HG02642 (cell line): ENCODE data around the gene SLC17A1.

ENCODE experiments used
- ATAC-seq: cut with Tn5 transposase; IDR thresholded peaks from one replicate; pipeline ENCODE4 v1.9.1; 2021; ENCODE audit warnings: mild to moderate bottlenecking; ENCODE audit not compliant: unreplicated experiment, poor library complexity

The SLC17A1 gene, protein sequence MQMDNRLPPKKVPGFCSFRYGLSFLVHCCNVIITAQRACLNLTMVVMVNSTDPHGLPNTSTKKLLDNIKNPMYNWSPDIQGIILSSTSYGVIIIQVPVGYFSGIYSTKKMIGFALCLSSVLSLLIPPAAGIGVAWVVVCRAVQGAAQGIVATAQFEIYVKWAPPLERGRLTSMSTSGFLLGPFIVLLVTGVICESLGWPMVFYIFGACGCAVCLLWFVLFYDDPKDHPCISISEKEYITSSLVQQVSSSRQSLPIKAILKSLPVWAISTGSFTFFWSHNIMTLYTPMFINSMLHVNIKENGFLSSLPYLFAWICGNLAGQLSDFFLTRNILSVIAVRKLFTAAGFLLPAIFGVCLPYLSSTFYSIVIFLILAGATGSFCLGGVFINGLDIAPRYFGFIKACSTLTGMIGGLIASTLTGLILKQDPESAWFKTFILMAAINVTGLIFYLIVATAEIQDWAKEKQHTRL

DNA sequence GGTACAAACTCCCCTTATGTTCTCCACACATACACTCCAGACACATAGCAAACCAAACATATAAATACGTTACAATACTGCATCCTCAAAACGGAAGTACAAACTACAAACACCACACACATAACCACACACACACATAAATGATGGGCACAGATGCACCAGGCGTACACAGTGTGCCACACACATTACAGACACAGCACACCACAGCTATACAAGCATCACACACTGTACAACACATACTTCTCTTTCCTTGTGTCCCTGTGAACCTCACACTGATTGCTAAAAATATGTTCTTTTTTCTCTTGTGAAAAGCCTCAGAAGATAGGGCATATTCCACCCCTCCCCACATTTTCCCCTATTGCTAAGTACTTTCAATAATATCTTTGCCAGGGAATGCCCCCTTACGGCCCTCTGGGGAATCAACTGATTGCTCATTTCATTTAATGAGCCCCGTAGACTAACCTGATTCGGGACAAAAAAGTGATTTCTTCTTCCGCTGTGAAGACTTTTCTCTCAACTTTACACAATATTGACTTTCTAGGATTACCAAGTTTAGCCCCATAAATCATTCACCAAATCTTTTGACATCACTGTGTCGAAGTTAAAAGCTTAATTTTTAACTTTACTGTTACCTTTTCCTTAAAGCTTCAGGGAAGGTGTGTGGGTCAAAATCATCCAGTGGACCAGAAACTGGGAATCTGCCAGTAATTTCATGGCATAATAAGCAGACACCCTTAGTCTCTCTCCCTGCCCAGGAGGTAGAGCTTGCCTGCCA, at the start of gene SLC17A1:
Gene SLC17A1 (minus strand): TSS at position 521 of the 775 bp plus-strand sequence. CDS start 1,495 bp downstream, outside the sequence.
- ATAC-seq = no peak

DNA sequence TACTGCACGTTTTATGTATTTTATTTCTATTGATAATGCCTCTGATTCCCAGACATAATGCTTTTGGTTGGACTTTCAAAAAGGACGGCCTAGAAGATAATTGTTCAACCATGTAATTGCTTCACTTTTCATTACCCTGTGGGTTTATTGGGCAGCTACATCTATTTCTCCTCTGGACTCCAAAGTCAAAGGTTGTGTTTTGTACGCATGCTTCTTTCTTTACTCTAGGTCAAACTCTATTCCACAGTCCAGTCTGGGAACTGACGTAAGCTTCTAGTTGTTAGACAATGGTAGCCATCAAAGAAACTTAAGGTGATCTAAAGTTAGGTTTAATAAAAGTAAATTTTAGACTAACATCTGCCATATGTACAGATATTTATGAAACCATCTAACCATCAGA, 48.7 kb upstream of the SLC17A1 start:
- no peak for ATAC-seq

DNA sequence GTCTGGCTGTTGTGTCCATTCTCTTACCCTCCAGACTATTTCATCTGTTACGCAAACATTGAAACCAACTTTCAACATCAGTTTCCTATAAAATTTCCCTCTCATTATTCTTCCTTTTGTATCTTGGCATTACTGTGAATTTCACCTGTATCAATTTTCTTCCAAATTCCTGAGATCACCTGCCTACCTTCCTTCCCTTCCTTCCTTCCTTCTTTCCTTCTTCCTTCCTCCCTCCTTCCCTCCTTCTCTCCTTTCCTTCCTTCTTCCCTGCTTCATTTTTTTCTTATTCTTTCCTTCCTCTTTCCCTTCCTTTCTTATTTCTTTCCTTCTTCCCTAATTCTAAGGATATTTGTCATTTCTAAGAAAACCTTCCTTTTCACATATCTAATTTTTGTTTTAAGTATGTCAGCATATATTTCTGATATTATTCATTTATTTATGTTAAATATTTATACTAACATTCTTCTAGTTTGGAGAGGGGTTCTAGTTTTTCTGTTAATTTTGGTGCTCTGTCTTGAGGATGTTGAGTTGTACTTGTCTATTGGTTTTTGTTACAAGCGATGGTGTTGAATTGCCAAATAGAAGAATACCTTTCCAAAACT, 47.0 kb upstream of the SLC17A1 start:
- ATAC-seq = no peak

DNA sequence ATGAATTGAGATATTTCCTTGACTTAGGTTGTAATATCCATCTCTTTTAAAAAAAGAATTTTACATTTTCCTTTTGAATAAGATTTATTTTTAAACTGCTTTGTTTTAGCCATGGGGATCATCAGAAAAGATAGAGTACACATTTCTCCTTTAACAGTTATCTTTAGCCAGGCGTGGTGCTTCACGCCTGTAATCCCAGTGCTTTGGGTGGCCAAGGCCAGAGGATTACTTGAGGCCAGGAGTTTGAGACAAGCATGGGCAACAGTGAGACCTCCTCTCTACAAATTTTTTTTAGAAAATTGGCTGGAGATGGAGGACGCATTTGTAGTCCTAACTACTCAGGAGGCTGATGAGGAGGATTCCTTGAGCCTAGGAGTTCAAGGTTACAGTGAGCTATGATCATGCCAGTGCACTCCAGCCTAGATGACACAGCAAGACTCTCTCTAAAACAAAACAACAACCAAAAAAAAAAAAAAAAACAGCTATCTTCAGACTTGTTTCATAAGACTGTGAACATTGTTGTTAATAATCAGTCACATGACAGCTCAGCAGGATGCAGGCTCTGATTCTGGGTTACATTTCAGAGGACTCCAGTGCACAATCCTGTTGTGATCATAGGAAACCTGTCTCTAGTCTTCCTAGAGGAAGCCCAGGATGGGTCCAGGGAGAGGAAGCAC, 44.2 kb upstream of the SLC17A1 start:
- ATAC-seq = no peak

DNA sequence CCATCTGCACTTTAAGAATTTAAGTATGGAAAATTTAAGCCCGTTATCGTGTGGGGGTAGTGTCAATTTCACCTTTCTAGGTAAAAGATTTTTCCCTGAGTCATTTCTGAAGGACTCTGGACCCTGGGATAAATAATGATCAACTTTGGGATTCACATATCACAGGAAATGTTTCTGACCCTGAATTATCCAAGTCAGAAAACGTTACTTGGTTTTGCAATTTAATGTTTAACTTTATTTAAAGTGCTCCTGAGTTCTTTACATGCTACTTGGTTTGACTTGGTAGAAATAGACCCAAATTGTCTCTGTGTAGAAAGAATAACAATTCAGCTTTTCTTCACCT, 43.7 kb upstream of the SLC17A1 start:
- no peak for ATAC-seq

DNA sequence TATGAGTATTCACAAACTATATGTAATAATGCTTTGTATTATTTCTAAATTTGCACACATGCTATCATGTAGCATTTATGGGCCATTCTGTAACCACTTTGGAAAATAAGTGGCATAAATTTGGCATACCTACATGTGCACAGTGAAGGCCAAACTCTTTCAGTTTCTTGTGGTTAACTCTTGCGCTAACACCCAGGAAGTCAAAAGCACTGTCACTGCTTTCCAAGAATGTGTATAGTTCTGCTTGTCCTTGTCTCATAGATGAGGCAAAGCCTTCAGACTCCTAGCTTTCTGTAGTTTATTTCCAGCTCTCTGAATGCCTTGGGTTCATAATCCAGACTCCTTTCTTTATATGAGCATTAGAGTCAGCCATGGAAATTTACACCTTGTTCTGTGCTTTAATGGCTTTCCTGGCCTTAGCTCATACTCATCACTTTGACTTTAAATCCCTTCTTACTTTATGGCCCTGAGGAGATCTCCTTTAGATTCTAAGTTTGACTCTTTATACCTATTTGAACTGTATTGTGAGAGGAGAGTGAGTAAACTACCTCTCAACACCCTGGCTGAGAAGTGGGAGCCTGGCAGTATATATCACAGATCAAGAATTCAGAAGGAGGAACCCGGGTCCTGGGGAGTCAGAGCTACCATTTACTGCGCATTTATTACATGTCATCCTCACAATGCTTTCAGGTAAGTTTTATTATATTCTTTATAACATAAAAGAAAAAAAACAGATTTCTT, 43.1 kb upstream of the SLC17A1 start:
- no peak for ATAC-seq

DNA sequence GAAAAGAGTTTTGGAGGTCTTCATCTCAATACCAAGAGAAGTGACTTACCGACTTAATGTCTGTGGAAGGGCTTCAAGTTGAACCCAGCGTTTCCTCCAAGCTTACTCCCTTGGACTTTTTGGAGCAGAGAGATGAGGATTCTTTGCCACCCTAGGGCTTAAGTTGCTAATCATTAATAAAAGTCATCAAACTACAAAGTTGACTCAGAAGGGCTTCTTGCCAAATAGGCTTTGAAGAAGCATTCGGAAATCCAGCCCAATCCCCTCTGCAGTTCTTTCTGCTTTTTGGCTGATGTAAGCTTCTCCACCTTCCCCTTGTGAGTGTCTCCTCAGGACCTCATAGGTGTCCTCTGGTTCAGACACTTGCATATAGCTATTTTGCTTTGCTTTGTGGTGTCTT, 42.3 kb upstream of the SLC17A1 start, which contains the start of gene SLC17A3:
Gene SLC17A3 (minus strand): TSS at position 126 of the 400 bp plus-strand sequence. CDS start 5,856 bp downstream, outside the sequence.
- ATAC-seq = no peak

DNA sequence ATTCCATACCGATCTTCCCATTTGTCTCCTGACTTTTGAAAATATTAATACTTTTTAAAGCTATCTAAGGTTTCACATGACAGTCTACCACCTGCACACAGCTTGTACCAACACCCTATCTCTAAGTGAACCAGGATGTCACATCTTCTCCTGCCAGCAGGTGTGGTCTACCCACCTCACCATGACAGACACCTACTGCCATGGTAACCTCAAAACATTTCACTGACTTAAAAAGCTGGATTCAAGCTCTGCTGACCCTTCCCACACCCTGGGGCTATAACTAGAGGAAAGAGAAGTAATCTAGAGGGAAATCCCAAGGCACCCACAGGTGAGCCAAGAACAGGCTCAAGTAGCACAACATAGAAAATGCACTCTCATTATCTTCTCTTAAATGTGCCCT, 41.0 kb upstream of the SLC17A1 start:
- no peak for ATAC-seq

DNA sequence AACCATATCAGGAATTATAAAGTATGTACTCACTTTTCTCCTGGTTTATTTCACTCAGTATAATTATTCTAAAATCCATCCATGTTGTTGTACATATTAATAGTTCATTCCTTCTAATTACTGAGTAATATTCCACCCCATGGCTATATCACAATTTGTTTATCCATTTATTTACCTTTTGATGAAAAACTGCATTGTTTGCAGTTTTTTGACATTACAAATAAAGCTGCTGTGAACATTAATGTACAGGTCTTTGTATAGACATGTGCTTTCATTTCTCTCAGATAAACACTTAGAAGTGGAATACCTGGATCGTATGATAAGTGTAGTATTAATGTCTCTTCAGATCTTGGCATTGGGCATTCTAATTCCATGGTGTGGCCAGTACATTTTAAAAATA, 38.0 kb upstream of the SLC17A1 start:
- no peak for ATAC-seq

DNA sequence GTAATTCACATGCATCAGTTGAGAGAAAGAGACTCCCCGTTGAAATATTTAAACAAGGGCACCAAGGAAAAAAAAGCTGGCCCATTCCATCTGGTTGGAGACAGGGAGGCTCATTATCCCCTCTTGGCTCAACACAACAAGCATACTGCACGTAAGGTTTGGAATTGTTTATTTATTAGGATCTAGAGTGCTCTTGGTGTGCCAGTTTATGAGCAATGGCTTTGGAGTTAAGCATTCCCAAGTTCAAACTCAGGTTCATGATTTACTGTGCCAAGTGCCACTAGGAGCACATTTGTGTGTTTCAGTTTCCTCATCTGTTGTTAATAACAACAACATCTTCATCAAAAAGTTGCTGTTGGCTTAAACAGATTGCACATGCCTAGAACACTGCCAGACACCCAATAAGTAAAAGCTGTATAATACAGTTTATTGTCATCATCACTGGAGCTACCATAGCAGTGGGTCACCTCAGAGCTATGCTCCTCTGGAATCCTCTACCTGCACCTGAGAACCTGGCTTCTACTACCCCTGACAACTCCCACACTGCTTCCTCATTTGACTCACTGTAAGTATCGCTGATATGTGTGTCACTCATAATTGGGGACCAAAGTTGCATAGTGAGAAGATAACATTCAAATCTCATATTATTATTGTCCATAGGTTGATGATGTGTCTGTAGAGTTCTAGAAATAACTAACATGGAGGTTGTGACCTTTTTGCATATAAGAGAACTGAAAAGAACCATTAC, 36.8 kb upstream of the SLC17A1 start:
- ATAC-seq = no peak

DNA sequence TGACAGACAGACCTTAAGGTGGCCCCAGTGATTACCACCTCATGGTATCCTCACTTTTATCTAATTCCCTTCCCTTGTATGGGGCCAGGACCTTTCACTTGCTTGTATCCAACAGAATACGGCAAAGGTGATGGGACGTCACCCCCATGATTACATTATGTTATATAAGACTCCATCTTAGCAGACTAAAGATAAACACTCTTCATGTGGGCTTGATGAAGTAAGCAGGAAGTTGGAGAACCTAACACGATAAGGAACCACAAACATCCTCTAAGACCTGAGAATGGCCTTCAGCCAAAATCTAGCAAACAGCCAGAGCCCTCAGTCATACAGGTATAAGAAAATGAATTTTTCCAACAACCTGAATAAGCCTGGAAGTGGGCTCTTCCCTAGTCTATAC, 34.2 kb upstream of the SLC17A1 start:
- ATAC-seq = no peak

DNA sequence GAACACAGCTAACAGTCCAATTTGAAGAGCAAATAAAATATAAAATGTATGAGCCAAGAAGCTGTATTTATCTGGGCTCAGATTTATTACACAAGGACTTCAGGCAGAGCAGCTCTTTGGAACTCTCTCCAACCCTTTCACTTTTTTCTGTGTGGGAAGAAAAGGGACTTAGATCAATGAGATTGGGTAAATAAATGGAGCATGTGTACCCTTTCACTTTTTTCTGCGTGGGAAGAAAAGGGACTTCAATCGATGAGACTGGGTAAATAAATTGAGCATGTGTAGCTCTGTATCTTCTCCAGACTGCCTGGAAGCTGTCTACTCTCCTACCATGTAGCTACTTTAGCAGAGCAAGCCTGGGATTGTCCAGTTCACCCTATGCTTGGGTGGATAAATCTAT, 31.5 kb upstream of the SLC17A1 start:
- ATAC-seq = no peak

DNA sequence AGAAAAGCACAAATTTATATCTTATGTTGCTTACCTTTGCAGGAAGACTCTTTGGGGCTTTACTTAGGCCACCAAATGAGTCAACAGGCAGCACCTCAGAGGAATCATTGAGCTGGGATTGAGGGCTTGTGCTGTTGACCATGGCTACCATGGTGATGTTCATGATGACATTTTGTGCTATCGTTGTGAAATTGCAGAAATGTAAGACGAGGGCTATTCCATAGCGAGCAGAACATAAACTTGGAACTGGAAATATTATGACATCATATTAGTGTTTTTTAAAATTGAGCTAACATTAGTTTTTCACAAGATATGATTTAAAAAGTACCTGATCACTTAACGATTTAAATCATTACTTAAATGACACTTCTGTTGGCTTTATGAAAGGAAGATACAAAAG, 30.3 kb upstream of the SLC17A1 start:
- ATAC-seq = no peak

DNA sequence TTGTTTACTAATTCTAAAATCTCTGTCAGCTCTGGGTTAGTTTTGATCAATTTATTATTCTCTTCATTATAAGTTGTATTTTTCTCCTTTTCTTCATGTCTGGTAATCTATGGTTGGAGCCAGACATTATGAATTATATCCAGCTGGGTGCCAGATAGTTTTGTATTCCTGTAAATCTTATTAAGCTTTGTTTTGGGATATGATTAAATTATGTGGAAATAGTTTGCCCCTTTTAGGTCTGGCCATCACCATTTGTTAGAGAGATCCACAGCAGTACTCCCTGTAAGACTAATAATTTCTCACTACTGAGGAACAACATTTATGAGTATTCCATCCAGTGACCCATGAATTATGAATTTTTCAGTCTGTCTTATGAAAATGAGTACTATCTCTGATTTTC, 20.9 kb upstream of the SLC17A1 start:
- no peak for ATAC-seq

DNA sequence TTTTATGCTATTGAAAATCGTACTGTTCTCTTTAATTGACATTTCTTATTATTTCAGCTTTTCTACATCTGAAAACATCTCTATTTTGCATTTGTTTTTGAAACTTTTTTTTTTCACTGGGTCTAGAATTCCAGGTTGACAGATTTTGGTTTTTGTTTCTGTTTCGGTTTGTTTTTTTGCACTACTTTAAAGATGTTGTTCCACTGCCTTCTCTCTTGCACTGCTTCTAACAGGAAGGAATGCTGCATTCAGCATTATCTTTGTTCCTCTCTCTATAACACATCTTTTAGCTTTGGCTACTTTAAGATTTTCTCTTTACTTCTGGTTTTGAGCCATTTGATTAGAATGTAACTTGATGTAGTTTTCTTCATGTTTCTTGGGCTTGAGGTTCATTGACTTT, 20.1 kb upstream of the SLC17A1 start:
- ATAC-seq = no peak

DNA sequence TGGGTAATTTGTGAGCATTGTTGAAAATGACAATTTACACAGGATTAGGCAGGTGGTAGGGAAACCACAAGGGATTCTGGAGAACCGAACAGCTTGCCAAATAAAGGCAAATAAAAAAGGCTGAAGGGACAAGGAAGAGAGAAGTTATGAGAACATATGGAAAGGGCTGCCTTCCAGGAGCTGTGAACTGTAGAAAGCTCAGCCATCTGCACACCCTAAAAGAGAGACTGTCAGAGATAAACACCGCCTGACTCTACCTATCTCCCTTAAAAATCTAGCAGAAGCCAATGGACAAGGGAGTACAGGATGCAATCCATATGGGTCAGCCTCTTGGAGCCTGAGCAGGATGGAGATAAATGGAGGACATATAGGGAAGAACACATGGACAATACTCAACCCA, 12.7 kb upstream of the SLC17A1 start:
- ATAC-seq = no peak

DNA sequence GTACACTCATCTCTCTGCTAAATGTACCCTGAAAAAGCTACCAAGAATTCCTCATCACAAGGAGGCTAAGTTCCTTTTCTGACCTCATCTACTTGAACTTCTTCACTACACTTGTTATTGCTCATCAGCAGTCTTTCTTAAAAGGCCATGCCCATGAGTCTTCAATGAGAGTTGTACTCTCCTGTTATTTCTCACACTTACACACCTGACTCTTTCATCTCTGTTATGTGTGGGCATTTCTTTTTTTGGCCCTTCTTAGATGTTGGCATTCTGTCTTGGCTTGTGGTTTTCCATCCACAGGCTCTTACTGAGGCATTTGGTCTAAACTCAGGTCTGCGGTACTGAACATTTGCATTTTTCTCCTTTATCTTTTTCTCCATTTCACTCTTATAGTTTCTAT, 10.7 kb upstream of the SLC17A1 start:
- ATAC-seq = no peak

DNA sequence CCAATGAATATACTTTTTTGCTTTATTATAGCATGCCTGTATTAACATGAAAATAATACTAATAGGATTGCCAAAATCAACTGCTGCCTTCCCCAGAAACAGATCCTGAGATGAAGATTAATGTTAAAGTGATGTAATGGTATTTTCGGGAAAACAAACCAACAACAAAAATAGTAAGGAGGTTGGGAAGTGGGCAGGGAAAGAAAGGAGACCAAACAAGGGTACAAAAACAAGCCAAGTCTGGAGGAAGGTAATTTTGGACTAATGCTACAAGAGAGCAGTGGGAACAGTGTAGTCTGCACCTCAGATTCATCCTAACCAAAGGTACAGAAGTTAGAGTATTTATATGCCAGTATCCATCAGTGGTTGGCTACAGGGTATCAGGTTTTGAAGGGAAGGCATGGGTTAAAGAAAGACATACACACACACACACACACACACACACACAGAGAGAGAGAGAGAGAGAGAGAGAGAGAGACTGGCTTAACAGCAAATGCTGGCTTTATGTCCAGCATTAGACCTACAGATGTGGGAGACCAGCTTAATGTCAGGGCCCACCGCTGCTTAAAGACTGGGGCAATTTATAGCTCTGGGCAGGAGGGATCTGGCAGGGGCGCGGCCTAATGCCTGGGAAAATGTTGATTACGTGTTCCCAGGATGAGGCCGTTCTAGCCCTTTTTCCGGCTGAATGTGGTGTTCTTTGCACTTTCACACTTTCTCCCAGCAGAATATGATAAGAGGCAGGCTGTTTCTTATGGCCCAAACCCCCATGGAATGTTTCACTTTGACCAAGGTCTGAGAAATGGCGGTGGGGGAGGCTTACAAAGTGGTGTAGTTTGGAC, 3.8 kb upstream of the SLC17A1 start:
- no peak for ATAC-seq
